ENCODE measurements around the gene PRKCA.

Gene PRKCA

GRCh38 chr17:66495035-66495434, 192.6 kb downstream of the PRKCA start:
- DNase-seq: no peak

GRCh38 chr17:66496306-66496705, 193.9 kb downstream of the PRKCA start:
- DNase-seq: no peak

- no peak for DNase-seq
Measured at GRCh38 chr17:66498580-66498979, 196.2 kb downstream of the PRKCA start.

GRCh38 chr17:66506641-66507040, 204.2 kb downstream of the PRKCA start:
- DNase-seq: no peak

GRCh38 chr17:66507103-66507923, 204.9 kb downstream of the PRKCA start:
- DNase-seq: peak; percentile 20

GRCh38 chr17:66507982-66508760, 205.8 kb downstream of the PRKCA start:
- DNase-seq: no peak

GRCh38 chr17:66508896-66509844, 206.8 kb downstream of the PRKCA start:
- DNase-seq: no peak

- no peak for DNase-seq
Measured at GRCh38 chr17:66509926-66510325, 207.5 kb downstream of the PRKCA start.

- no peak for DNase-seq
Measured at GRCh38 chr17:66511135-66511534, 208.7 kb downstream of the PRKCA start.

- DNase-seq: no peak
Measured at GRCh38 chr17:66514227-66514806, 211.9 kb downstream of the PRKCA start.

GRCh38 chr17:66515974-66516373, 213.6 kb downstream of the PRKCA start:
- no peak for DNase-seq

GRCh38 chr17:66517336-66518009, 215.1 kb downstream of the PRKCA start:
- no peak for DNase-seq

GRCh38 chr17:66518108-66518507, 215.7 kb downstream of the PRKCA start:
- no peak for DNase-seq

- DNase-seq: no peak
Measured at GRCh38 chr17:66518677-66519076, 216.3 kb downstream of the PRKCA start.

- no peak for DNase-seq
Measured at GRCh38 chr17:66519154-66519553, 216.7 kb downstream of the PRKCA start.

GRCh38 chr17:66520999-66521398, 218.6 kb downstream of the PRKCA start:
- DNase-seq: no peak

- no peak for DNase-seq
Measured at GRCh38 chr17:66522591-66523272, 220.3 kb downstream of the PRKCA start.

- no peak for DNase-seq
Measured at GRCh38 chr17:66523378-66524200, 221.2 kb downstream of the PRKCA start.

GRCh38 chr17:66524877-66525276, 222.5 kb downstream of the PRKCA start:
- DNase-seq: no peak

GRCh38 chr17:66525338-66525737, 222.9 kb downstream of the PRKCA start:
- DNase-seq: no peak
